PC-9 (cell line): ENCODE data around the gene TAF6.

Source experiments
- EZH2 ChIP-seq: fragments of 200-600 bp; sonication (generic); IDR thresholded peaks from 2 replicates; pipeline ENCODE4 v1.8.0; 2017; ENCODE audit warnings: antibody characterized with exemption, low read depth
- TF ChIP-seq, protein P1 (sequence below): fragments of 200-600 bp; sonication (generic); conservative IDR thresholded peaks from 2 replicates; pipeline ENCODE4 v1.6.1; 2017; ENCODE audit warnings: mixed run types, antibody characterized with exemption, mild to moderate bottlenecking, moderate library complexity

DNA sequence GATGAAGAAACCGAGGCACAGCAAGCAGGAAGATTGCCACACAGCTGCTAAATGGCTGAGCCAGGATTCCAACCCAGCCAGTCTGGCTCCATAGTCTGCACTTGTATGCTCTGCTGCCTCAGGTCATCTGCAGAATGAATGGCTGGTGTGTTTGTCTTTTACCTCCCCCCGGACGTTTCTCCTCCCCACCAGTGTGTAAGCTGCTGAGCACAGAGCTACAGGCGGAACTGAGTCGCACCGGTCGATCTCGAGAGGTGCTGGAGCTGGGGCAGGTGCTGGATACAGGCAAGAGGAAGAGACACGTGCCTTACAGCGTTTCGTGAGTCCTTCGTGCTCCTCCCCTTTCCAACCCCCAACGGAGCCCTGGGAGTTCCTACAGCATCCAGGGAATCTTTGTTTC, 2.9 kb upstream of the TAF6 start:
- TF ChIP-seq, protein P1, sequence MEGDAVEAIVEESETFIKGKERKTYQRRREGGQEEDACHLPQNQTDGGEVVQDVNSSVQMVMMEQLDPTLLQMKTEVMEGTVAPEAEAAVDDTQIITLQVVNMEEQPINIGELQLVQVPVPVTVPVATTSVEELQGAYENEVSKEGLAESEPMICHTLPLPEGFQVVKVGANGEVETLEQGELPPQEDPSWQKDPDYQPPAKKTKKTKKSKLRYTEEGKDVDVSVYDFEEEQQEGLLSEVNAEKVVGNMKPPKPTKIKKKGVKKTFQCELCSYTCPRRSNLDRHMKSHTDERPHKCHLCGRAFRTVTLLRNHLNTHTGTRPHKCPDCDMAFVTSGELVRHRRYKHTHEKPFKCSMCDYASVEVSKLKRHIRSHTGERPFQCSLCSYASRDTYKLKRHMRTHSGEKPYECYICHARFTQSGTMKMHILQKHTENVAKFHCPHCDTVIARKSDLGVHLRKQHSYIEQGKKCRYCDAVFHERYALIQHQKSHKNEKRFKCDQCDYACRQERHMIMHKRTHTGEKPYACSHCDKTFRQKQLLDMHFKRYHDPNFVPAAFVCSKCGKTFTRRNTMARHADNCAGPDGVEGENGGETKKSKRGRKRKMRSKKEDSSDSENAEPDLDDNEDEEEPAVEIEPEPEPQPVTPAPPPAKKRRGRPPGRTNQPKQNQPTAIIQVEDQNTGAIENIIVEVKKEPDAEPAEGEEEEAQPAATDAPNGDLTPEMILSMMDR: no peak
- no peak for TF ChIP-seq EZH2
